Measurements from ENCODE around the gene ATP1A1. TPM values are rescaled to one million over a fixed set of nuclear protein-coding genes. Genes with fewer than 3 reads are reported as not detected.

Gene ATP1A1
- total RNA-seq, 4 donors from 2014 or later, result 90.9 to 208 (median 174) TPM

GRCh38 chr1:116408803-116409720 lies 36.0 kb downstream of the ATP1A1 start:
- Histone ChIP-seq H3K27me3 (no peaks in the 10 kb centered on the region), H3K4me1 (peaks cover 0 to 25% (median 10%) of the 10 kb centered on the region in 3 donors), H3K9me3 (no peaks in the 10 kb centered on the region), H3K27ac (no peak overlapping the region), H3K4me3 (no peak overlapping the region), H3K36me3 (peaks cover 0 to 52% of the 10 kb centered on the region in 2 donors)
- ATAC-seq, result no peak
- WGBS, 2 donors (ENCODE audit: low coverage in 1 of 2), result 92 to 97% methylated on average over 2 to 6 of the region's 13 CpGs
- TF ChIP-seq POLR2AphosphoS5 (IDR thresholded peaks at IDR 0.05) (no peak), EP300 (IDR thresholded peaks at IDR 0.05) (no peak), POLR2A (IDR thresholded peaks at IDR 0.05) (no peak), CTCF (IDR thresholded peaks at IDR 0.05) (no peak)

GRCh38 chr1:116409751-116410191 lies 36.7 kb downstream of the ATP1A1 start:
- TF ChIP-seq POLR2A (IDR thresholded peaks at IDR 0.05) (no peak), EP300 (IDR thresholded peaks at IDR 0.05) (no peak), POLR2AphosphoS5 (IDR thresholded peaks at IDR 0.05) (no peak), CTCF (IDR thresholded peaks at IDR 0.05) (no peak)
- Histone ChIP-seq H3K27ac (no peak overlapping the region), H3K4me1 (peaks cover 0 to 18% (median 10%) of the 10 kb centered on the region in 3 donors), H3K9me3 (no peaks in the 10 kb centered on the region), H3K27me3 (no peaks in the 10 kb centered on the region), H3K4me3 (no peak overlapping the region), H3K36me3 (peaks cover 0 to 45% of the 10 kb centered on the region in 2 donors)
- no peak for ATAC-seq
- 77 to 82% methylated on average over 7 to 8 of the region's 8 CpGs for WGBS, 2 donors (ENCODE audit: low coverage in 1 of 2)

GRCh38 chr1:116411784-116412479 lies 38.9 kb downstream of the ATP1A1 start:
- Histone ChIP-seq H3K27me3 (no peaks in the 10 kb centered on the region), H3K4me1 (peaks cover 0 to 1% (median 0%) of the 10 kb centered on the region in 3 donors), H3K36me3 (peaks cover 0 to 23% of the 10 kb centered on the region in 2 donors), H3K27ac (no peak overlapping the region), H3K9me3 (no peaks in the 10 kb centered on the region), H3K4me3 (no peak overlapping the region)
- no peak for ATAC-seq
- TF ChIP-seq POLR2A (IDR thresholded peaks at IDR 0.05), result no peak
- no peak for TF ChIP-seq POLR2AphosphoS5 (IDR thresholded peaks at IDR 0.05)
- no peak for TF ChIP-seq EP300 (IDR thresholded peaks at IDR 0.05)
- TF ChIP-seq CTCF (IDR thresholded peaks at IDR 0.05), result no peak
- WGBS, 2 donors (ENCODE audit: low coverage in 1 of 2), result 75% methylated on average over 1 of the region's 2 CpGs; no CpG with 5 or more reads in 1 of the 2 donors

GRCh38 chr1:116412480-116412798 lies 39.4 kb downstream of the ATP1A1 start:
- H3K27ac ChIP-seq, result no peak overlapping the region
- H3K27me3 ChIP-seq, result no peaks in the 10 kb centered on the region
- H3K4me3 ChIP-seq, result no peak overlapping the region
- H3K9me3 ChIP-seq, result no peaks in the 10 kb centered on the region
- peaks cover 0 to 18% of the 10 kb centered on the region in 2 donors for H3K36me3 ChIP-seq
- TF ChIP-seq POLR2AphosphoS5 (IDR thresholded peaks at IDR 0.05) (no peak), CTCF (IDR thresholded peaks at IDR 0.05) (no peak), EP300 (IDR thresholded peaks at IDR 0.05) (no peak), POLR2A (IDR thresholded peaks at IDR 0.05) (no peak)
- peaks cover 0 to 6% (median 3%) of the 10 kb centered on the region in 3 donors for H3K4me1 ChIP-seq
- ATAC-seq, result no peak
- WGBS, 2 donors (ENCODE audit: low coverage in 1 of 2), result 70 to 100% methylated on average over 1 of the region's 2 CpGs

All from gastroesophageal sphincter (tissue), 4 donors.